SK-N-MC (cell line): ENCODE results near the gene TAOK1.

Source experiments
- DNase-seq: peaks from one replicate; pipeline ENCODE4 v3.0.0-alpha.2; 2011; ENCODE audit warnings: low read depth, low spot score
- H3K27ac ChIP-seq: fragments of 200-600 bp; sonication (generic); 2 replicates; pipeline ENCODE4 v1.5.1; 2016; ENCODE audit warnings: mixed run types
- H3K36me3 ChIP-seq: fragments of 200-600 bp; sonication (generic); 2 replicates; pipeline ENCODE4 v1.6.1; 2017; ENCODE audit warnings: antibody characterized with exemption, low read length, mixed read lengths; ENCODE audit not compliant: insufficient read depth
- H3K4me3 ChIP-seq: fragments of 200-600 bp; sonication (generic); 2 replicates; pipeline ENCODE4 v1.5.1; 2016
- H3K9ac ChIP-seq: fragments of 200-600 bp; sonication (generic); 2 replicates; pipeline ENCODE4 v1.8.0; 2017; ENCODE audit warnings: mixed run types, mixed read lengths; ENCODE audit not compliant: insufficient read length
- H3K9me3 ChIP-seq: fragments of 200-600 bp; sonication (generic); 2 replicates; pipeline ENCODE4 v1.6.1; 2017; ENCODE audit warnings: low read depth, mild to moderate bottlenecking, antibody characterized with exemption, low read length, moderate library complexity, mixed read lengths
- EZH2 ChIP-seq: fragments of 200-600 bp; sonication (generic); IDR thresholded peaks from one replicate; pipeline ENCODE4 v1.6.1; 2017; ENCODE audit warnings: antibody characterized with exemption
- FOXP2 ChIP-seq: optimal IDR thresholded peaks from 2 replicates; pipeline ENCODE3; 2011; ENCODE audit warnings: mild to moderate bottlenecking, moderate library complexity; ENCODE audit not compliant: insufficient read depth; ENCODE audit errors: extremely low read length, control extremely low read depth
- POLR2AphosphoS5 ChIP-seq: IDR thresholded peaks from 2 replicates; pipeline ENCODE4 v1.6.1; 2012; ENCODE audit warnings: mild to moderate bottlenecking, low read depth, low read length, borderline replicate concordance

Gene TAOK1

GRCh38 chr17:29349409-29349808, 40.8 kb upstream of the TAOK1 start:
- no peaks in the 10 kb centered on the region for H3K36me3 ChIP-seq
- TF ChIP-seq FOXP2 (no peak), POLR2AphosphoS5 (no peak), EZH2 (no peak)
- no peaks in the 10 kb centered on the region for H3K9me3 ChIP-seq
- no peak for DNase-seq
- H3K4me3 ChIP-seq, result no peak overlapping the region
- no peak overlapping the region for H3K9ac ChIP-seq
- H3K27ac ChIP-seq, result peak overlapping the region; percentile 65

GRCh38 chr17:29352146-29352545, 38.0 kb upstream of the TAOK1 start:
- no peaks in the 10 kb centered on the region for H3K36me3 ChIP-seq
- H3K27ac ChIP-seq, result no peak overlapping the region
- no peak for TF ChIP-seq POLR2AphosphoS5
- no peak for TF ChIP-seq EZH2
- no peak for TF ChIP-seq FOXP2
- no peak for DNase-seq
- H3K9ac ChIP-seq, result no peak overlapping the region
- no peak overlapping the region for H3K4me3 ChIP-seq
- H3K9me3 ChIP-seq, result no peaks in the 10 kb centered on the region

- no peak for TF ChIP-seq EZH2
- TF ChIP-seq FOXP2, result no peak
- no peak for TF ChIP-seq POLR2AphosphoS5
- H3K36me3 ChIP-seq, result no peaks in the 10 kb centered on the region
- no peak for DNase-seq
- no peaks in the 10 kb centered on the region for H3K9me3 ChIP-seq
- peak overlapping the region; percentile 6; the same call in 1 of the 2 replicates for H3K27ac ChIP-seq
- H3K9ac ChIP-seq, result no peak overlapping the region
- H3K4me3 ChIP-seq, result no peak overlapping the region
These were observed 32.9 kb upstream of the TAOK1 start for GRCh38 chr17:29357232-29357631.

GRCh38 chr17:29357821-29358232, 32.3 kb upstream of the TAOK1 start:
- Histone ChIP-seq H3K9ac (no peak overlapping the region), H3K36me3 (no peaks in the 10 kb centered on the region), H3K4me3 (no peak overlapping the region), H3K27ac (peak overlapping the region; percentile 6; the same call in 1 of the 2 replicates), H3K9me3 (no peaks in the 10 kb centered on the region)
- no peak for DNase-seq
- TF ChIP-seq EZH2, result no peak
- no peak for TF ChIP-seq POLR2AphosphoS5
- no peak for TF ChIP-seq FOXP2

DNA sequence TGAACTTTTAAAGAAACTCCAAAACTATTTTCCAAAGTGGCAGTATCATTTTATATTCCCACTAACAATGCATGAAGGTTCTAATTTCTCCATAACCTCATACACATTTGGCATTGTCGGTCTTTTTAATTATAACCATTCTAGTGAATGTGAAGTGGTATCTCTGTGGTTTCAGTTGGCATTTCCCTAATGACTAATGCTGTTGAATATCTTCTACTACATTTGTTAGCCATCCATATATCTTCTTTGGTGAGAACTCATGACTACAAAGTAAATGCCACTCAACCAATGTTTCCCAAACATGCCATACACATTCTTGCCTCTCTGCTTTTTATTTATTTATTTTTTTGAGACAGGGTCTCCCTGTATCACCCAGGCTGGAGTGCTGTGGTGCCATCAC, 31.7 kb upstream of the TAOK1 start:
- DNase-seq, result no peak
- H3K36me3 ChIP-seq, result no peaks in the 10 kb centered on the region
- no peak overlapping the region for H3K4me3 ChIP-seq
- H3K9ac ChIP-seq, result no peak overlapping the region
- no peak for TF ChIP-seq POLR2AphosphoS5
- TF ChIP-seq FOXP2, result no peak
- TF ChIP-seq EZH2, result no peak
- no peak overlapping the region for H3K27ac ChIP-seq
- no peaks in the 10 kb centered on the region for H3K9me3 ChIP-seq

GRCh38 chr17:29359777-29360176, 30.4 kb upstream of the TAOK1 start:
- H3K9ac ChIP-seq, result no peak overlapping the region
- no peak overlapping the region for H3K4me3 ChIP-seq
- TF ChIP-seq EZH2 (no peak), FOXP2 (no peak), POLR2AphosphoS5 (no peak)

DNA sequence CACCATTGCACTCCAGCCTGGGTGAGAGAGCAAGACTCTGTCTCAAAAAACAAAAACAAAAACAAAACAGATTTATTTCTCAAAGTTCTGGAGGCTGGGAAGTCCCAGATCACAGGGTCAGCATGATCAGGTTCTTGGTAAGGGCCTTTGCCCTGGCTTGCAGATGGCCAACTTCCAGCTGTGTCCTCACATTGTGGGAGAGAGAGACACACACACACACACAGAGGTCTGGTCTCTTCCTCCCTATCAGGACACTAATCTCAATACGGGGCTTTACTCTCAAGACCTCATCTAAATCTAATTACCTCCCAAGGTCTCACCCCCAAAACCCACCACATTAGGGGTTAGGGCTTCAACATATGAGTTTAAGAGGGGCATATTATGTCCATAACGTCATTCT, 26.4 kb upstream of the TAOK1 start:
- Histone ChIP-seq H3K9ac (no peak overlapping the region), H3K4me3 (no peak overlapping the region), H3K9me3 (no peaks in the 10 kb centered on the region), H3K27ac (no peak overlapping the region), H3K36me3 (no peaks in the 10 kb centered on the region)
- TF ChIP-seq POLR2AphosphoS5 (no peak), EZH2 (no peak), FOXP2 (no peak)
- no peak for DNase-seq

More at GRCh38 chr17:29359777-29360176, 30.4 kb upstream of the TAOK1 start:
- Histone ChIP-seq H3K9me3 (no peaks in the 10 kb centered on the region), H3K36me3 (no peaks in the 10 kb centered on the region), H3K27ac (no peak overlapping the region)
- no peak for DNase-seq

DNA sequence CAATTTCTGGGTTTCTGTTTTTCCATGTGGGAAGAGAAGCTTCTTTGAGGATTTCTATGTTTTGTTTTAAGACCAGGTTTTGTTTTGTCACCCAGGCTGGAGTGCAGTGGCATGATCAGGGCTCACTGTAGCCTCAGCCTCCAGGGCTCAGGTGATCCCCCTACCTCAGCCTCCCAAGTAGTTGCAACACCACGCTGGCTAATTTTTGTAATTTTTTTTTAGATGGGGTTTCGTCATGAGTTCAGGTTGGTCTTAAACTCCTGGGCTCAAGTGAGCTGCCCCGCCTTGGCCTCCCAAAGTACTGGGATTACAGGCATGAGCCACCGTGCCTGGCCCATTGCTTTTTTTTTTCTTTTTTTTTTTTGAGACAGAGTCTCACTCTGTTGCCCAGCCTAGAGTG, 25.5 kb upstream of the TAOK1 start:
- no peaks in the 10 kb centered on the region for H3K36me3 ChIP-seq
- H3K27ac ChIP-seq, result no peak overlapping the region
- H3K9me3 ChIP-seq, result no peaks in the 10 kb centered on the region
- TF ChIP-seq FOXP2, result no peak
- TF ChIP-seq POLR2AphosphoS5, result no peak
- TF ChIP-seq EZH2, result no peak
- no peak overlapping the region for H3K4me3 ChIP-seq
- DNase-seq, result no peak
- H3K9ac ChIP-seq, result no peak overlapping the region

DNA sequence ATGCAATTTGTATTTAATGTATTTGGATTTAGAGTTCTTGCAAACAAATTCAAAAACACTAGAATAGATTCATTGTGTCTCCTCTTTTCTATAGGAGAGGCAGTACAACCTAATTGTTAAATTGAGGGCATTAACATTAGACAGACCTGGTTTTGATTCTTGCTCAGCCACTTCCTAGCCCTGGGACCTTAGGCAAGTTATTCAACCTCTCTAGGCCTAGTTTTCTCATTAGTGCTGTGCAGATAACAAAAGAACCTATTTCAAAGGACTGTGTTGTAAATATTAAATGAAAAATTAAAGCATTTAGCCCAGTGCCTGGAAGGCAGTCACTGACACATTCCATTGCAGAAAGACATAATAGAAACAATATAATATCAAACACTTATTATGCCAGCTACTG, 22.0 kb upstream of the TAOK1 start:
- H3K9me3 ChIP-seq, result no peaks in the 10 kb centered on the region
- no peak overlapping the region for H3K9ac ChIP-seq
- no peak for DNase-seq
- H3K27ac ChIP-seq, result no peak overlapping the region
- H3K4me3 ChIP-seq, result no peak overlapping the region
- TF ChIP-seq POLR2AphosphoS5, result no peak
- no peak for TF ChIP-seq EZH2
- no peak for TF ChIP-seq FOXP2
- H3K36me3 ChIP-seq, result no peaks in the 10 kb centered on the region

DNA sequence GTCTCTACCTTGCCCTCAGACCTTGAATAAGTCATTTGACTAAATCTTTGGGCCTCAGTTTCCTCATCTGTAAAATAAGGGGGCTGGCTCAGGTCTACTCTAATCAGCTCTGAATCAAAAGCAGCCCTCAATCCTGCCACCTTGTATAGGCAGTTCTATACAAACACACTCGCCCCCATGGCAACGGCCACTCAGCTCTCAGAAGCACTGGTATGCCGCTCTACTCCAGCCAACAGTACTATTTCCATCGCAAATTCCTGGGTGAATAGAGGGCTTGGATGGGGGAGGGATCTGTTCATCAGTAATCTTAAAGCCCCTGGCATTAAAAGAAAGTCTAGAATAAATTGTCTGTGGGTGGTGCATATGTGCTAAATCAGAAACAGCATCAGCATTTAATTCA, 21.2 kb upstream of the TAOK1 start:
- no peaks in the 10 kb centered on the region for H3K9me3 ChIP-seq
- no peak overlapping the region for H3K27ac ChIP-seq
- TF ChIP-seq POLR2AphosphoS5 (no peak), FOXP2 (no peak), EZH2 (no peak)
- no peak for DNase-seq
- no peaks in the 10 kb centered on the region for H3K36me3 ChIP-seq
- H3K4me3 ChIP-seq, result no peak overlapping the region
- no peak overlapping the region for H3K9ac ChIP-seq
